Esophagus (tissue), 2 donors: ENCODE data around the gene COL18A1. TPM values are rescaled to one million over a fixed set of nuclear protein-coding genes. Genes with fewer than 3 reads are reported as not detected.
"Not testable (repeated sequence)": the region's sequence is repeated elsewhere in the genome, so short reads cannot be mapped to it uniquely, and the experiment has no call there.

Experiments used
- H3K27ac ChIP-seq, 2 donors: one replicate each; pipeline ENCODE4 v1.5.1; 2013; ENCODE audit warnings: low read depth in 2 of 2, mild to moderate bottlenecking in 2 of 2, inconsistent platforms in 1 of 2, low read length in 1 of 2, moderate library complexity in 1 of 2
- H3K27me3 ChIP-seq, 2 donors: one replicate each; pipeline ENCODE4 v1.6.1; 2013; ENCODE audit warnings: low read length in 2 of 2, control low read depth in 1 of 2, mild to moderate bottlenecking in 1 of 2; ENCODE audit not compliant: insufficient read depth in 2 of 2, control insufficient read depth in 1 of 2
- H3K36me3 ChIP-seq, 2 donors: one replicate each; pipeline ENCODE4 v1.6.1; 2013; ENCODE audit warnings: low read length in 1 of 2; ENCODE audit not compliant: control insufficient read depth in 2 of 2, insufficient read depth in 2 of 2
- H3K4me1 ChIP-seq, 2 donors: one replicate each; pipeline ENCODE4 v1.6.1; 2013; ENCODE audit warnings: low read length in 1 of 2; ENCODE audit not compliant: control insufficient read depth in 2 of 2, insufficient read depth in 2 of 2
- H3K4me3 ChIP-seq, 2 donors: one replicate each; pipeline ENCODE4 v1.5.1; 2013; ENCODE audit warnings: low read length in 2 of 2, mild to moderate bottlenecking in 2 of 2, low read depth in 1 of 2, moderate library complexity in 1 of 2
- H3K9me3 ChIP-seq, 2 donors: one replicate each; pipeline ENCODE4 v1.6.1; 2013; ENCODE audit warnings: mild to moderate bottlenecking in 2 of 2, low read depth in 1 of 2, low read length in 1 of 2, moderate library complexity in 1 of 2; ENCODE audit not compliant: control insufficient read depth in 2 of 2, insufficient read depth in 1 of 2
- WGBS, 2 donors: extraction: QIAGEN DNeasy Blood & Tissue Kit; methylation state at CpG; one replicate each; pipeline ENCODE4 v1.1.7; 2013; 5-methylcytosine and 5-hydroxymethylcytosine counted together
- polyA plus RNA-seq, 2 donors: library from polyadenylated mRNA; stranded (reverse); fragments of 200-250 nt; gene quantifications; one replicate each; pipeline ENCODE4 v1.2.3, GENCODE V29; 2013
- donor health status: healthy with polysubstance abuse.
- donor health status: Bipolar disorder and iron deficiency.

The COL18A1 gene
- polyA plus RNA-seq, 2 donors: 29.7 to 29.9 TPM

GRCh38 chr21:45531114-45531392 is 126.1 kb downstream of the COL18A1 start:
- H3K9me3 ChIP-seq, H3K4me1 ChIP-seq, H3K27ac ChIP-seq, H3K27me3 ChIP-seq, H3K4me3 ChIP-seq: not testable (repeated sequence)
- peaks cover 0 to 19% of the 10 kb centered on the region in 2 donors for H3K36me3 ChIP-seq
- 96 to 97% methylated on average over 14 to 17 of the region's 17 CpGs for WGBS, 2 donors

GRCh38 chr21:45531393-45532215 is 126.6 kb downstream of the COL18A1 start:
- Histone ChIP-seq H3K36me3 (peaks cover 0 to 19% of the 10 kb centered on the region in 2 donors), H3K4me3 (no peak overlapping the region), H3K9me3 (peaks cover 0 to 8% of the 10 kb centered on the region in 2 donors), H3K4me1 (peaks cover 2 to 3% of the 10 kb centered on the region in 2 donors), H3K27ac (no peak overlapping the region), H3K27me3 (no peaks in the 10 kb centered on the region)
- 97 to 98% methylated on average over 76 of the region's 76 CpGs for WGBS, 2 donors

- H3K27ac ChIP-seq: no peak overlapping the region
- H3K4me3 ChIP-seq: no peak overlapping the region
- H3K4me1 ChIP-seq: peaks cover 2 to 3% of the 10 kb centered on the region in 2 donors
- peaks cover 0 to 19% of the 10 kb centered on the region in 2 donors for H3K36me3 ChIP-seq
- WGBS, 2 donors: 66 to 69% methylated on average over 7 of the region's 7 CpGs
- H3K27me3 ChIP-seq: no peaks in the 10 kb centered on the region
- H3K9me3 ChIP-seq: peaks cover 0 to 8% of the 10 kb centered on the region in 2 donors
Observed at GRCh38 chr21:45532826-45533360, 127.9 kb downstream of the COL18A1 start.

GRCh38 chr21:45533361-45533845 is 128.4 kb downstream of the COL18A1 start:
- peaks cover 0 to 8% of the 10 kb centered on the region in 2 donors for H3K9me3 ChIP-seq
- 61 to 79% methylated on average over 12 of the region's 12 CpGs for WGBS, 2 donors
- peaks cover 0 to 19% of the 10 kb centered on the region in 2 donors for H3K36me3 ChIP-seq
- H3K27ac ChIP-seq: no peak overlapping the region
- H3K4me3 ChIP-seq: no peak overlapping the region
- H3K4me1 ChIP-seq: peaks cover 2 to 3% of the 10 kb centered on the region in 2 donors
- H3K27me3 ChIP-seq: no peaks in the 10 kb centered on the region

GRCh38 chr21:45533846-45534635 is 129.1 kb downstream of the COL18A1 start:
- Histone ChIP-seq H3K27ac (no peak overlapping the region), H3K4me3 (no peak overlapping the region), H3K27me3 (no peaks in the 10 kb centered on the region), H3K4me1 (peaks cover 2 to 3% of the 10 kb centered on the region in 2 donors), H3K36me3 (peaks cover 0 to 19% of the 10 kb centered on the region in 2 donors), H3K9me3 (peaks cover 0 to 8% of the 10 kb centered on the region in 2 donors)
- 88% methylated on average over 20 of the region's 20 CpGs for WGBS, 2 donors

- H3K4me1 ChIP-seq: peaks cover 2 to 3% of the 10 kb centered on the region in 2 donors
- H3K27ac ChIP-seq: no peak overlapping the region
- 82% methylated on average over 28 of the region's 28 CpGs for WGBS, 2 donors
- peaks cover 0 to 4% of the 10 kb centered on the region in 2 donors for H3K9me3 ChIP-seq
- H3K4me3 ChIP-seq: no peak overlapping the region
- H3K27me3 ChIP-seq: no peaks in the 10 kb centered on the region
- peaks cover 0 to 12% of the 10 kb centered on the region in 2 donors for H3K36me3 ChIP-seq
Observed at GRCh38 chr21:45534636-45535331, 129.8 kb downstream of the COL18A1 start.

GRCh38 chr21:45535341-45536081 is 130.5 kb downstream of the COL18A1 start:
- Histone ChIP-seq H3K27ac (no peak overlapping the region), H3K36me3 (peaks cover 0 to 7% of the 10 kb centered on the region in 2 donors), H3K27me3 (no peaks in the 10 kb centered on the region), H3K9me3 (no peaks in the 10 kb centered on the region), H3K4me1 (peaks cover 2 to 3% of the 10 kb centered on the region in 2 donors), H3K4me3 (no peak overlapping the region)
- WGBS, 2 donors: 67 to 71% methylated on average over 34 of the region's 34 CpGs

GRCh38 chr21:45536301-45537081 is 131.5 kb downstream of the COL18A1 start:
- no peak overlapping the region for H3K4me3 ChIP-seq
- H3K4me1 ChIP-seq: peaks cover 2 to 8% of the 10 kb centered on the region in 2 donors
- H3K27ac ChIP-seq: no peak overlapping the region
- no peaks in the 10 kb centered on the region for H3K9me3 ChIP-seq
- H3K36me3 ChIP-seq: peaks cover 0 to 3% of the 10 kb centered on the region in 2 donors
- 91 to 94% methylated on average over 31 of the region's 31 CpGs for WGBS, 2 donors
- H3K27me3 ChIP-seq: no peaks in the 10 kb centered on the region
